ENCODE measurements around the gene LRMDA. TPM values are rescaled to one million over a fixed set of nuclear protein-coding genes. Genes with fewer than 3 reads are reported as not detected.

The LRMDA gene
- total RNA-seq, 2 donors from 2014 or later = 9.6 to 12.6 TPM

GRCh38 chr10:76044751-76045150 is 613.3 kb downstream of the LRMDA start:
- no peaks in the 10 kb centered on the region for H3K36me3 ChIP-seq
- no peak overlapping the region for H3K27ac ChIP-seq
- intact Hi-C loops (cut with DNase I) = no loop called here
- no peak overlapping the region for H3K4me3 ChIP-seq
- no peaks in the 10 kb centered on the region for H3K9me3 ChIP-seq
- no peak for DNase-seq (ENCODE audit: low spot score)
- no peaks in the 10 kb centered on the region for H3K4me1 ChIP-seq (replicated peaks)
- no peak for TF ChIP-seq POLR2AphosphoS5 (IDR thresholded peaks at IDR 0.05)
- no peak for TF ChIP-seq POLR2A (IDR thresholded peaks at IDR 0.05)
- TF ChIP-seq CTCF (IDR thresholded peaks at IDR 0.05) = no peak
- H3K27me3 ChIP-seq (replicated peaks; ENCODE audit: insufficient read depth) = no peaks in the 10 kb centered on the region

- intact Hi-C loops (cut with DNase I) = no loop called here
- no peaks in the 10 kb centered on the region for H3K4me1 ChIP-seq (replicated peaks)
- H3K27me3 ChIP-seq (replicated peaks; ENCODE audit: insufficient read depth) = no peaks in the 10 kb centered on the region
- H3K27ac ChIP-seq = no peak overlapping the region
- no peak overlapping the region for H3K4me3 ChIP-seq
- DNase-seq (ENCODE audit: low spot score) = no peak
- 100% methylated on average over 1 of the region's 1 CpG for WGBS
- no peaks in the 10 kb centered on the region for H3K36me3 ChIP-seq
- TF ChIP-seq POLR2A (IDR thresholded peaks at IDR 0.05) (no peak), POLR2AphosphoS5 (IDR thresholded peaks at IDR 0.05) (no peak), CTCF (IDR thresholded peaks at IDR 0.05) (no peak)
- H3K9me3 ChIP-seq = no peaks in the 10 kb centered on the region
These were observed 613.8 kb downstream of the LRMDA start for GRCh38 chr10:76045174-76045573.

- Histone ChIP-seq H3K4me3 (no peak overlapping the region), H3K27me3 (replicated peaks; ENCODE audit: insufficient read depth) (no peaks in the 10 kb centered on the region), H3K9me3 (no peaks in the 10 kb centered on the region), H3K4me1 (replicated peaks) (peaks cover 6% of the 10 kb centered on the region), H3K27ac (no peak overlapping the region), H3K36me3 (no peaks in the 10 kb centered on the region)
- no peak for TF ChIP-seq CTCF (IDR thresholded peaks at IDR 0.05)
- no peak for TF ChIP-seq POLR2AphosphoS5 (IDR thresholded peaks at IDR 0.05)
- no peak for TF ChIP-seq POLR2A (IDR thresholded peaks at IDR 0.05)
- intact Hi-C loops (cut with DNase I) = no loop called here
- WGBS = 100% methylated on average over 3 of the region's 3 CpGs
- no peak for DNase-seq (ENCODE audit: low spot score)
These were observed 616.1 kb downstream of the LRMDA start for GRCh38 chr10:76047521-76047920.

- Histone ChIP-seq H3K4me1 (replicated peaks) (peaks cover 6% of the 10 kb centered on the region), H3K9me3 (no peaks in the 10 kb centered on the region), H3K4me3 (no peak overlapping the region), H3K27ac (no peak overlapping the region), H3K27me3 (replicated peaks; ENCODE audit: insufficient read depth) (no peaks in the 10 kb centered on the region), H3K36me3 (no peaks in the 10 kb centered on the region)
- TF ChIP-seq POLR2AphosphoS5 (IDR thresholded peaks at IDR 0.05) (no peak), CTCF (IDR thresholded peaks at IDR 0.05) (no peak), POLR2A (IDR thresholded peaks at IDR 0.05) (no peak)
- WGBS = 86% methylated on average over 5 of the region's 5 CpGs
- DNase-seq (ENCODE audit: low spot score) = no peak
- intact Hi-C loops (cut with DNase I) = no loop called here
These were observed 618.3 kb downstream of the LRMDA start for GRCh38 chr10:76049581-76050290.

GRCh38 chr10:76050291-76050625 is 618.8 kb downstream of the LRMDA start:
- DNase-seq (ENCODE audit: low spot score) = no peak
- Histone ChIP-seq H3K27ac (no peak overlapping the region), H3K4me3 (no peak overlapping the region), H3K36me3 (no peaks in the 10 kb centered on the region), H3K27me3 (replicated peaks; ENCODE audit: insufficient read depth) (no peaks in the 10 kb centered on the region), H3K4me1 (replicated peaks) (peaks cover 6% of the 10 kb centered on the region), H3K9me3 (no peaks in the 10 kb centered on the region)
- TF ChIP-seq POLR2AphosphoS5 (IDR thresholded peaks at IDR 0.05) (peak; percentile 52), POLR2A (IDR thresholded peaks at IDR 0.05) (no peak)
- intact Hi-C loops (cut with DNase I) = no loop called here
